ENCODE results near the gene CRELD1. TPM values are rescaled to one million over a fixed set of nuclear protein-coding genes. Genes with fewer than 3 reads are reported as not detected.
A peak's percentile ranks its signal among the peaks of the same experiment; 100 is the strongest.

Gene CRELD1
- total and polyA plus RNA-seq, 9 of the 15 experiments (the other 6 are each of a cell fraction or from before 2014, with no cell fraction given), result 3.3 to 25.8 (median 16.5) TPM

DNA sequence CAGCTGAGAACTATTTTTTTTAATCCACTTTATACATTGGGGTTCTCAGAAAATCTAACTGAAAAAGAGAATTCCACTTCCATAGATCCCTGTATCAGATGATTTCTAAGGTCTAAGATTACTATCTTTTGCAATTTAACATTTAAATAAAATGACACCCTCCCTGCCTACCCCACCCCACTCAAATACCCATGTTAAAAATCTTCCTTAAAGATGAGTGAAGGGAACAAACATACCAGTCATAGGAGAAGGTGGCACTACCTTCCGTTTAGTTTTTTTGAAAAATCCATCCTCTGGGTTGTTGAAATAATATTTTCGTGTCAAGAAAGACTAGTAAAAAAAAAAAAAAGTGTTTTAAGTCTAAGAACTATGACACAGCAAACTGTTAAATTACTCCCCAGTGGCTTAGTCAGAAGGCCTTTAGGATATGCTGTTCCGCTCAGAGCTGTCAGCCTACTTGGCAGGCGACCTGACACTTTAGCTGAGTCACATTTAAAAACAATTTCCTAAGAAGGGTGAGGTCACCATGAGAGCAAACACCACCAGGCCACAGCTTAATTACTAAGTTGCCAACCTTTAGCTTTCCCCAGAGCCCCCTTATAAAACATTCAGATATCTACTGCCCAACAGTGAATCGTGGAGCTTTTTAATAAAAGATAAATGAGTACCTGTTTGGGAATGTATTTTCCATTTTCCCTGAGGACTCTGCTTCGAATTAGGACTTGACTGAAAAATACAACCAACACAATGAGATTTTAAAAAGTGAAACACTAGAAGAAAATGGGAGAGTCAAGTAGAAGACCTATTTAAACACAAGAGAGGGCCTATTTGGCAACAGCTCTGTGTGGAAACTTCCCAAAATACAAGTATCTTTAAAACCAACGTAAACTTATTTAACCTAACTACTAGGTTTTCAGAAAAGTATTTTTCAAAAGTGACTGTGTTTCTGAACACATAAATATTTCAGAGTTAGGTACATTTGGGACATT, 43.4 kb downstream of the CRELD1 start (continued):
- 0 out of 4 replicates have a peak, but pooled peaks of 1 of the 2 experiments have one; percentile 54 for TF ChIP-seq MLX (CRISPR knock-in tag; conservative IDR thresholded peaks at IDR 0.05)
- no peak for TF ChIP-seq ZNF696 (CRISPR knock-in tag; conservative IDR thresholded peaks at IDR 0.05)
- peak; percentile 17 for TF ChIP-seq ASH1L (IDR thresholded peaks at IDR 0.05; ENCODE audit: borderline replicate concordance, low read depth, partially characterized antibody)
- TF ChIP-seq CGGBP1 (CRISPR knock-in tag; IDR thresholded peaks at IDR 0.05), result no peak
- no peak for TF ChIP-seq ZFP30 (CRISPR knock-in tag; IDR thresholded peaks at IDR 0.05; ENCODE audit: borderline replicate concordance)
- TF ChIP-seq ZNF436 (CRISPR knock-in tag; IDR thresholded peaks at IDR 0.05), result no peak
- 0 out of 2 replicates have a peak, but pooled peaks have one; percentile 13 for TF ChIP-seq CHD2 (IDR thresholded peaks at IDR 0.05; ENCODE audit: low read depth, low read length)
- no peak for TF ChIP-seq KDM4B (IDR thresholded peaks at IDR 0.05; ENCODE audit: borderline replicate concordance in 2 of 2, low read depth in 1 of 2)
- 0 out of 4 replicates have a peak, but pooled peaks of 1 of the 2 experiments have one; percentile 13 for TF ChIP-seq RAD21 (CRISPR knock-in tag; conservative IDR thresholded peaks at IDR 0.05 in 1 of 2, IDR thresholded peaks at IDR 0.05 in 1 of 2)
- TF ChIP-seq MCM7 (IDR thresholded peaks at IDR 0.05), result no peak
- no peak for TF ChIP-seq RFX5 (IDR thresholded peaks at IDR 0.05; ENCODE audit: low read depth, low read length)
- TF ChIP-seq ZNF239 (CRISPR knock-in tag; IDR thresholded peaks at IDR 0.05), result no peak; the same call in 1 of the 2 replicates
- TF ChIP-seq PTBP1 (IDR thresholded peaks at IDR 0.05; ENCODE audit: low read depth, low read length), result no peak
- TF ChIP-seq CBFB (CRISPR knock-in tag; IDR thresholded peaks at IDR 0.05), result no peak
- TF ChIP-seq TEAD1 (CRISPR knock-in tag; IDR thresholded peaks at IDR 0.05), result peak; percentile 39 to 72; a peak in 2 of 4 replicates
- TF ChIP-seq SREBF1 (IDR thresholded peaks at IDR 0.05; ENCODE audit: borderline replicate concordance, low read depth, low read length), result no peak
- TF ChIP-seq ETV5 (CRISPR knock-in tag; IDR thresholded peaks at IDR 0.05; ENCODE audit: low read depth), result no peak
- TF ChIP-seq ZNF717 (CRISPR knock-in tag; IDR thresholded peaks at IDR 0.05), result no peak
- TF ChIP-seq PURB (CRISPR knock-in tag; IDR thresholded peaks at IDR 0.05; ENCODE audit: low read depth), result no peak
- TF ChIP-seq ZNF780A (CRISPR knock-in tag; IDR thresholded peaks at IDR 0.05), result no peak
- TF ChIP-seq WHSC1 (IDR thresholded peaks at IDR 0.05; ENCODE audit: low read length), result no peak
- TF ChIP-seq ZNF253 (CRISPR knock-in tag; conservative IDR thresholded peaks at IDR 0.05), result no peak
- TF ChIP-seq RBM14 (IDR thresholded peaks at IDR 0.05; ENCODE audit: borderline replicate concordance, insufficient read depth, low read depth, low read length), result no peak
- no peak for TF ChIP-seq EWSR1 (IDR thresholded peaks at IDR 0.05; ENCODE audit: borderline replicate concordance, low read depth, partially characterized antibody)
- TF ChIP-seq RCOR1 (IDR thresholded peaks at IDR 0.05; ENCODE audit: borderline replicate concordance in 1 of 2, low read depth in 2 of 2, low read length in 2 of 2), result peak; percentile 31 to 60; a peak in 2 of 4 replicates
